ENCODE data around the gene SLC26A11. TPM values are rescaled to one million over a fixed set of nuclear protein-coding genes. Genes with fewer than 3 reads are reported as not detected.

SLC26A11 gene
- total RNA-seq, 4 donors from 2014 or later = 2.6 to 3.3 (median 3.1) TPM

- intact Hi-C loops (cut with DNase I; ENCODE audit: low total_unique reads) (no loop called here), in situ Hi-C loops (cut with MboI; ENCODE audit: low sequenced_read_pairs in 4 of 4) (no loop called here)
- TF ChIP-seq POLR2A (IDR thresholded peaks at IDR 0.05) (no peak), CTCF (IDR thresholded peaks at IDR 0.05 in 4 of 5, conservative IDR thresholded peaks at IDR 0.05 in 1 of 5) (no peak)
- Histone ChIP-seq H3K4me1 (peaks cover 17 to 23% of the 10 kb centered on the region in 2 donors), H3K36me3 (peaks cover 0 to 6% of the 10 kb centered on the region in 2 donors), H3K4me3 (no peak overlapping the region), H3K27ac (peak overlapping the region in 2 of 4 donors; percentile 18 to 58), H3K27me3 (no peaks in the 10 kb centered on the region), H3K9me3 (no peaks in the 10 kb centered on the region)
- DNase-seq (no peak), ATAC-seq (no peak)
These were observed 3.7 kb downstream of the SLC26A11 start for GRCh38 chr17:80223838-80224497.

GRCh38 chr17:80224683-80225082, 4.5 kb downstream of the SLC26A11 start:
- no peaks in the 10 kb centered on the region for H3K27me3 ChIP-seq
- peaks cover 12 to 20% of the 10 kb centered on the region in 2 donors for H3K4me1 ChIP-seq
- no peak overlapping the region for H3K4me3 ChIP-seq
- H3K9me3 ChIP-seq = no peaks in the 10 kb centered on the region
- DNase-seq = no peak
- no peak for TF ChIP-seq CTCF (IDR thresholded peaks at IDR 0.05 in 4 of 5, conservative IDR thresholded peaks at IDR 0.05 in 1 of 5)
- no peak for TF ChIP-seq POLR2A (IDR thresholded peaks at IDR 0.05)
- ATAC-seq = no peak
- peaks cover 0 to 6% of the 10 kb centered on the region in 2 donors for H3K36me3 ChIP-seq
- no peak overlapping the region for H3K27ac ChIP-seq
- intact Hi-C loops (cut with DNase I; ENCODE audit: low total_unique reads) = no loop called here
- in situ Hi-C loops (cut with MboI; ENCODE audit: low sequenced_read_pairs in 4 of 4) = no loop called here

- TF ChIP-seq CTCF (IDR thresholded peaks at IDR 0.05 in 4 of 5, conservative IDR thresholded peaks at IDR 0.05 in 1 of 5) = no peak
- Histone ChIP-seq H3K9me3 (no peaks in the 10 kb centered on the region), H3K27me3 (no peaks in the 10 kb centered on the region), H3K27ac (no peak overlapping the region), H3K4me1 (peaks cover 12 to 20% of the 10 kb centered on the region in 2 donors), H3K4me3 (no peak overlapping the region), H3K36me3 (peaks cover 0 to 6% of the 10 kb centered on the region in 2 donors)
- DNase-seq = no peak
- no peak for ATAC-seq
- intact Hi-C loops (cut with DNase I; ENCODE audit: low total_unique reads) (no loop called here), in situ Hi-C loops (cut with MboI; ENCODE audit: low sequenced_read_pairs in 4 of 4) (no loop called here)
These were observed 5.0 kb downstream of the SLC26A11 start for GRCh38 chr17:80225230-80225629.

- intact Hi-C loops (cut with DNase I; ENCODE audit: low total_unique reads) = no loop called here
- TF ChIP-seq POLR2A (IDR thresholded peaks at IDR 0.05) (no peak), CTCF (IDR thresholded peaks at IDR 0.05 in 4 of 5, conservative IDR thresholded peaks at IDR 0.05 in 1 of 5) (no peak)
- Histone ChIP-seq H3K4me3 (no peak overlapping the region), H3K4me1 (peaks cover 7 to 13% of the 10 kb centered on the region in 2 donors), H3K27ac (no peak overlapping the region), H3K27me3 (no peaks in the 10 kb centered on the region), H3K36me3 (peaks cover 0 to 15% of the 10 kb centered on the region in 2 donors), H3K9me3 (peaks cover 0 to 7% (median 0%) of the 10 kb centered on the region in 3 donors)
- no peak for DNase-seq
- in situ Hi-C loops (cut with MboI; ENCODE audit: low sequenced_read_pairs in 4 of 4) = no loop called here
- ATAC-seq = no peak
These were observed 6.9 kb downstream of the SLC26A11 start for GRCh38 chr17:80227156-80227555.

All from gastrocnemius medialis (tissue), 4 donors.